Liver (tissue), 9 donors: ENCODE data around the gene SOX10. TPM values are rescaled to one million over a fixed set of nuclear protein-coding genes. Genes with fewer than 3 reads are reported as not detected.
"Not testable (repeated sequence)": the region's sequence is repeated elsewhere in the genome, so short reads cannot be mapped to it uniquely, and the experiment has no call there.

ENCODE experiments used
- DNase-seq: peaks from one replicate; pipeline ENCODE4 v3.0.0-alpha.2; 2017; ENCODE audit warnings: low spot score
- H3K27ac ChIP-seq, 2 donors: one replicate each; pipeline ENCODE4 v1.7.0; 2013; ENCODE audit warnings: inconsistent platforms in 2 of 2, low read length in 2 of 2, control low read depth in 1 of 2, low read depth in 1 of 2, mild to moderate bottlenecking in 1 of 2
- H3K27me3 ChIP-seq, 4 donors: one replicate each; pipeline versions ENCODE4 v1.6.1 to v1.7.0; 2013; ENCODE audit warnings: low read length in 3 of 4, inconsistent platforms in 1 of 4, mild to moderate bottlenecking in 1 of 4, moderate library complexity in 1 of 4; ENCODE audit not compliant: control insufficient read depth in 4 of 4, insufficient read depth in 4 of 4
- H3K36me3 ChIP-seq, 4 donors: one replicate each; pipeline versions ENCODE4 v1.6.1 to v1.7.0; 2013; ENCODE audit warnings: low read length in 3 of 4, mild to moderate bottlenecking in 3 of 4, low read depth in 1 of 4, moderate library complexity in 1 of 4; ENCODE audit not compliant: control insufficient read depth in 4 of 4, insufficient read depth in 3 of 4
- H3K4me1 ChIP-seq, 4 donors: one replicate each; pipeline versions ENCODE4 v1.6.1 to v1.7.0; 2013; ENCODE audit warnings: low read length in 3 of 4, mild to moderate bottlenecking in 3 of 4, moderate library complexity in 1 of 4; ENCODE audit not compliant: control insufficient read depth in 4 of 4, insufficient read depth in 4 of 4
- H3K4me3 ChIP-seq, 3 donors: one replicate each; pipeline versions ENCODE4 v1.6.1 to v1.7.0; 2013; ENCODE audit warnings: low read length in 3 of 3, control low read depth in 1 of 3, low read depth in 1 of 3, mild to moderate bottlenecking in 1 of 3
- H3K9ac ChIP-seq, 2 donors: one replicate each; pipeline ENCODE4 v1.7.0; 2013; ENCODE audit warnings: low read length in 2 of 2, mild to moderate bottlenecking in 2 of 2, moderate library complexity in 2 of 2, control low read depth in 1 of 2, low read depth in 1 of 2
- H3K9me3 ChIP-seq, 4 donors: one replicate each; pipeline versions ENCODE4 v1.6.1 to v1.7.0; 2013; ENCODE audit warnings: low read length in 3 of 4; ENCODE audit not compliant: control insufficient read depth in 4 of 4
- EGR1 ChIP-seq, 2 donors: IDR thresholded peaks; 2 replicates each; pipeline ENCODE4 v1.6.1; 2016 to 2018; ENCODE audit warnings: antibody characterized with exemption in 2 of 2, low read depth in 2 of 2
- FOXA1 ChIP-seq: IDR thresholded peaks from 2 replicates; pipeline ENCODE4 v1.6.1; 2016; ENCODE audit warnings: antibody characterized with exemption
- FOXA2 ChIP-seq: IDR thresholded peaks from 2 replicates; pipeline ENCODE4 v1.6.1; 2016; ENCODE audit warnings: antibody characterized with exemption
- GABPA ChIP-seq, 2 donors: IDR thresholded peaks in 1 of 2; conservative IDR thresholded peaks in 1 of 2; 2 replicates each; pipeline ENCODE4 v1.6.1; 2016; ENCODE audit warnings: antibody characterized with exemption in 2 of 2, mild to moderate bottlenecking in 1 of 2, moderate library complexity in 1 of 2
- HNF4A ChIP-seq, 2 donors: conservative IDR thresholded peaks; 2 replicates each; pipeline ENCODE4 v1.6.1; 2016; ENCODE audit warnings: antibody characterized with exemption in 2 of 2, mild to moderate bottlenecking in 2 of 2
- JUND ChIP-seq, 2 donors: IDR thresholded peaks; 2 replicates each; pipeline ENCODE4 v1.6.1; 2016; ENCODE audit warnings: antibody characterized with exemption in 2 of 2
- RAD21 ChIP-seq, 2 donors: IDR thresholded peaks; 2 replicates each; pipeline ENCODE4 v1.6.1; 2016; ENCODE audit warnings: antibody characterized with exemption in 2 of 2, mild to moderate bottlenecking in 2 of 2
- REST ChIP-seq: IDR thresholded peaks from 2 replicates; pipeline ENCODE4 v1.6.1; 2016; ENCODE audit warnings: antibody characterized with exemption, mild to moderate bottlenecking
- SP1 ChIP-seq: IDR thresholded peaks from 2 replicates; pipeline ENCODE4 v1.6.1; 2018; ENCODE audit warnings: antibody characterized with exemption, mild to moderate bottlenecking
- TAF1 ChIP-seq: conservative IDR thresholded peaks from 2 replicates; pipeline ENCODE4 v1.6.1; 2016; ENCODE audit warnings: antibody characterized with exemption, mild to moderate bottlenecking
- YY1 ChIP-seq: IDR thresholded peaks from 2 replicates; pipeline ENCODE4 v1.6.1; 2016; ENCODE audit warnings: antibody characterized with exemption, mild to moderate bottlenecking
- WGBS: extraction: QIAGEN DNeasy Blood & Tissue Kit; methylation state at CpG from one replicate; pipeline ENCODE4 v1.1.7; 2013; 5-methylcytosine and 5-hydroxymethylcytosine counted together
- polyA plus RNA-seq, 2 donors: library from polyadenylated mRNA; stranded (reverse) in 1 of 2; unstranded in 1 of 2; fragments of 200-250 nt in 1 of 2; fragments of >200 nt in 1 of 2; fragmentation: Nextera tagmentation in 1 of 2; extraction: Ambion mirVana in 1 of 2; gene quantifications; one replicate each; pipeline versions ENCODE4 v1.2.1 to v1.2.3, GENCODE V29; 2013 to 2015
- total RNA-seq, 2 donors: library from RNA; depleted of rRNA; stranded (reverse); fragments of >200 nt; gene quantifications; one replicate each; pipeline ENCODE4 v1.2.3, GENCODE V29; 2014
- TF ChIP-seq, protein P1 (sequence below): IDR thresholded peaks from 2 replicates; pipeline ENCODE4 v1.6.1; 2016; ENCODE audit warnings: antibody characterized with exemption
- donor health status: healthy.
- donor health status: healthy.
- donor health status: healthy.
- donor health status: healthy.
- donor health status: healthy.

Gene SOX10
- total and polyA plus RNA-seq, 4 donors, result 0.05 to 0.29 (median 0.07) TPM

DNA sequence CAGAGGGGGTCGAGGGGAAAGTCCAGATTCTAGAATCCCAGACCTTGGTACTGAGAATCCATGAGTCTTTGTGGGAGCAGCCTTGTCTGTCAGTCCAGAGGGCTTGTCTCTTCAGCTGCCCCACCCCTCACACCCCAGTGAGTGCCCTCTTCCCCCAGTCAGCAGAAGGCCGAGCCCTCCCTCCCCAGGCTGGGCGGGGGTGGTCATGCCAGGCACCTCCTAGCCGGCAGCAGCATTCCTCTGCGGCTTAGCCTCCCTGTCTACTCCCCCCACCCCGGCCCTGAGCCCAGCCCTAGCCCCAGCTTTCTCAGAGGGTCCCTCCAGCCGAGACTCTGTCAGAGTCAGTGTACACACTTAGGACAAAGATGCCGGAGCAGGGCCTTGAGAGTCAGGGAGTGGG is 4.6 kb downstream of the SOX10 start:
- TF ChIP-seq JUND (IDR thresholded peaks at IDR 0.05) (no peak), EGR1 (IDR thresholded peaks at IDR 0.05; ENCODE audit: low read depth in 2 of 2) (no peak), HNF4A (conservative IDR thresholded peaks at IDR 0.05) (no peak), FOXA1 (no peak), RAD21 (IDR thresholded peaks at IDR 0.05) (no peak), FOXA2 (no peak), GABPA (IDR thresholded peaks at IDR 0.05 in 1 of 2, conservative IDR thresholded peaks at IDR 0.05 in 1 of 2) (no peak), SP1 (no peak), REST (no peak), TAF1 (no peak), YY1 (no peak)
- TF ChIP-seq, protein P1, sequence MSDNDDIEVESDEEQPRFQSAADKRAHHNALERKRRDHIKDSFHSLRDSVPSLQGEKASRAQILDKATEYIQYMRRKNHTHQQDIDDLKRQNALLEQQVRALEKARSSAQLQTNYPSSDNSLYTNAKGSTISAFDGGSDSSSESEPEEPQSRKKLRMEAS, result no peak
- H3K36me3 ChIP-seq, result peaks cover 0 to 4% (median 0%) of the 10 kb centered on the region in 4 donors

GRCh38 chr22:37976547-37976946 is 7.8 kb downstream of the SOX10 start:
- 95% methylated on average over 4 of the region's 4 CpGs for WGBS

More for the DNA sequence above, 4.6 kb downstream of the SOX10 start:
- Histone ChIP-seq H3K4me3 (no peak overlapping the region), H3K9me3 (no peaks in the 10 kb centered on the region), H3K27me3 (no peaks in the 10 kb centered on the region), H3K4me1 (peaks cover 10 to 27% (median 22%) of the 10 kb centered on the region in 4 donors), H3K27ac (no peak overlapping the region), H3K9ac (no peak overlapping the region)
- DNase-seq, result no peak
- WGBS, result 91% methylated on average over 8 of the region's 8 CpGs

DNA sequence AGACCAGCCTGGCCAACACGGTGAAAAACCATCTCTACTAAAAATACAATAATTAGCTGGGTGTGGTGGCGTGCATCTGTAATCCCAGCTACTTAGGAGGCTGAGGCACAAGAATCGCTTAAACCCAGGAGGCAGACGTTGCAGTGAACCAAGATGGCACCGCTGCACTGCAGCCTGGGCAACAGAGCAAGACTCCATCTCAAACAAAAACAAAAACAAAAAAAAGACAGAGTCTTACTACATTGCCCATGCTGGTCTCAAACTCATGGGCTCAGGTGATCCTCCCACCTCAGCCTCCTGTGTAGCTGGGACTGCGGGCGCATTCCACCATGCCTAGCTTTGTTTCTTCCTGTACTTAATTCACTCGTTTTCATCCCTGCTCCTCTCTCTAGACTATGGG is 8.3 kb downstream of the SOX10 start:
- not testable (repeated sequence) for DNase-seq, H3K9ac ChIP-seq, H3K4me1 ChIP-seq, H3K27ac ChIP-seq, H3K27me3 ChIP-seq, H3K4me3 ChIP-seq, H3K36me3 ChIP-seq, H3K9me3 ChIP-seq
- 97% methylated on average over 8 of the region's 8 CpGs for WGBS

More at GRCh38 chr22:37976547-37976946, 7.8 kb downstream of the SOX10 start:
- Histone ChIP-seq H3K9ac (no peak overlapping the region), H3K4me1 (peaks cover 8 to 13% (median 11%) of the 10 kb centered on the region in 4 donors), H3K9me3 (no peaks in the 10 kb centered on the region), H3K27ac (no peak overlapping the region), H3K4me3 (no peak overlapping the region), H3K36me3 (peaks cover 0 to 4% (median 0%) of the 10 kb centered on the region in 4 donors), H3K27me3 (no peaks in the 10 kb centered on the region)
- TF ChIP-seq TAF1 (no peak), RAD21 (IDR thresholded peaks at IDR 0.05) (no peak)
- TF ChIP-seq, protein P1, result no peak
- DNase-seq, result no peak
